ENCODE measurements around the gene CELSR2.

CELSR2 gene

GRCh38 chr1:109266965-109267364 is 17.6 kb downstream of the CELSR2 start:
- no peak for DNase-seq

- DNase-seq, result no peak
Observed at GRCh38 chr1:109267743-109268300, 18.5 kb downstream of the CELSR2 start.

- no peak for DNase-seq
Observed at GRCh38 chr1:109268431-109269211, 19.3 kb downstream of the CELSR2 start.

GRCh38 chr1:109269212-109269980 is 20.1 kb downstream of the CELSR2 start:
- DNase-seq, result no peak

- no peak for DNase-seq
Observed at GRCh38 chr1:109269981-109270622, 20.8 kb downstream of the CELSR2 start.

GRCh38 chr1:109270623-109271317 is 21.4 kb downstream of the CELSR2 start:
- no peak for DNase-seq

- DNase-seq, result no peak
Observed at GRCh38 chr1:109271458-109271857, 22.1 kb downstream of the CELSR2 start.

- DNase-seq, result no peak
Observed at GRCh38 chr1:109272021-109272799, 22.9 kb downstream of the CELSR2 start.

GRCh38 chr1:109272831-109273547 is 23.6 kb downstream of the CELSR2 start:
- no peak for DNase-seq

GRCh38 chr1:109273570-109274288 is 24.4 kb downstream of the CELSR2 start:
- no peak for DNase-seq

- no peak for DNase-seq
Observed at GRCh38 chr1:109274533-109275476, 25.5 kb downstream of the CELSR2 start.

- no peak for DNase-seq
Observed at GRCh38 chr1:109275706-109276345, 26.5 kb downstream of the CELSR2 start.

- peak; percentile 82 for DNase-seq
Observed at GRCh38 chr1:109277434-109278204, 28.3 kb downstream of the CELSR2 start.

GRCh38 chr1:109279615-109280278 is 30.4 kb downstream of the CELSR2 start:
- DNase-seq, result no peak

GRCh38 chr1:109280862-109281261 is 31.5 kb downstream of the CELSR2 start:
- no peak for DNase-seq

GRCh38 chr1:109281680-109282496 is 32.5 kb downstream of the CELSR2 start:
- DNase-seq, result no peak
